GM12892 (cell line): Measurements from ENCODE around the gene LCE3A.
"Not testable (repeated sequence)": the region's sequence is repeated elsewhere in the genome, so short reads cannot be mapped to it uniquely, and the experiment has no call there.

Source experiments
- POLR2A ChIP-seq: IDR thresholded peaks from 2 replicates; pipeline ENCODE4 v1.6.1; 2011; ENCODE audit warnings: low read depth, low read length, control low read depth
- POLR2AphosphoS5 ChIP-seq: IDR thresholded peaks from 2 replicates; pipeline ENCODE4 v1.6.1; 2011; ENCODE audit warnings: low read depth, low read length, control low read depth
- TAF1 ChIP-seq: IDR thresholded peaks from 2 replicates; pipeline ENCODE4 v1.6.1; 2011; ENCODE audit warnings: low read depth, mild to moderate bottlenecking, control low read depth, low read length, borderline replicate concordance

GRCh38 chr1:152579526-152579925 lies 43.4 kb downstream of the LCE3A start:
- not testable (repeated sequence) for TF ChIP-seq POLR2A, POLR2AphosphoS5, TAF1
